HG03060 (cell line): ENCODE measurements around the gene GPR52.

Experiments
- ATAC-seq: cut with Tn5 transposase; IDR thresholded peaks from one replicate; pipeline ENCODE4 v1.9.1; 2021; ENCODE audit warnings: low read depth, moderate number of reproducible peaks; ENCODE audit not compliant: unreplicated experiment

The GPR52 gene

DNA sequence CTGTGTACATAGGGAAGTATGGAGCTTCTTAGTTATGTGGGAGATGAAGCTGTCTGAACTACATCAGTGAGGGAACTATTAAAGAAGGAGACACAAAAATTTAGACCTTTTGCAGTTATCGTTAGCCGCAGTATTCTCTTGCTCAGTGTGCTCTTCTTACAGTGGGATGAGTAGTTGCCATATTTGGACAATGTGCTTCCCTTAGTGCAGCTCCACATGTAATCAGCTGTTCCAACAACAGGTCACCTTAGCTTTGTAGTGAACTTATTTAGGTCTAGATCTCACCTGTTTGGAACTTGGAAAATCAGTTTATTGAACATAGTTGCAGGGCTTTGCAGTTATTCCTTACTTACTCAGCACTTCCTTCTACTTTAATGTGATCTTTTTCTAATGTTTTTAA lies 18.1 kb downstream of the GPR52 start:
- ATAC-seq, result no peak

DNA sequence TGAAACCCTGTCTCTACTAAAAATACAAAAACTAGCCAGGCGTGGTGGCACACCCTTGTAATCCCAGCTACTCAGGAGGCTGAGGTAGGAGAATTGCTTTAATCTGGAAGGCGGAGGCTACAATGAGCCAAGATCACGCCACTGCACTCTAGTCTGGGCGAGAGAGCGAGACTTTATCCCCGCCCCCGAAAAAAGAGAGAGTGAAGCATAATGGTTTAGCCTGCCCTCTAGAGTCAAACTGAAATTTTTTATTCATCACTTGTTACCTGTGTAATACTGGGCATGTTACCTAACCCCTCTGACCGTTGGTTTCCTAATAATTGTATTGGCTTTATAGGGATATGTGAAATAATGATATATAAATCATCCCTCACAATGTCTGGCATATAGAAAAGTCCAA lies 18.8 kb downstream of the GPR52 start:
- ATAC-seq, result no peak

DNA sequence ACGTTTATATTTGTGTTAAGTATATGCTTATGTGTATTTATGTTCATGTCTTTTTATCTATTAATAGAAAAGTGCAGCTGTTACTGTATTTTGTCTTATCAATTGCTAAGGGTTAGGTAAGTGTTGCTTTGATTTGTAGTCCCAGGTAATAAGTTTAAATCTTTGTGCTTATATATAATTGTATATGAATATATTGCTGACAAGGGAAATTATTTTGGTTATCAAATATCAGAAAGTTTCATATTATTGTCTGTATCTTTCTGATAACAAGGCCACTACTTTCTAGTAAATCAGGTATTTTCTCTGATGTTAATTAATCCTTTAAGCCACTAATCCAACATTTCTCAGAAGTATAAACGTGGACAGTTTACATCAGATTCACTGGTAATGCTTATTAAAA lies 21.3 kb downstream of the GPR52 start:
- no peak for ATAC-seq

DNA sequence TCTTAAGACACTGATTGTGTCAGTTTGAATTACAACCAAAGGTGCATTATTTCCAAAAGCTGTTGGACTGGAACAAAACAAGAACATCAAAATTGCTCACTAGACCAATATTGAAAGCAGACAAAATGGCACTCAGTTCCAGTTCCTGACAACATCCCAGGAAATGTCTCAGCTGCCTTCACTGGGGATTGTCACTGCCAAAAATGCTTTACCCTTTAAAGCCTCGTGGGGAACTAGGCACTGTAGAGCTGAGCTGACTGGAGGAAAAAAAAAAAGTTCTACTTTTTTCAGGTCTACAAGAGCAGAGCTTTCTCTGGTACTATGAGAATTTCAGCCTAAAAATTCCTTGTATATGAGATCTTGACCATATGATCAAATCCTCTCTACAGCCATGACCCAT lies 21.9 kb downstream of the GPR52 start:
- ATAC-seq, result no peak

DNA sequence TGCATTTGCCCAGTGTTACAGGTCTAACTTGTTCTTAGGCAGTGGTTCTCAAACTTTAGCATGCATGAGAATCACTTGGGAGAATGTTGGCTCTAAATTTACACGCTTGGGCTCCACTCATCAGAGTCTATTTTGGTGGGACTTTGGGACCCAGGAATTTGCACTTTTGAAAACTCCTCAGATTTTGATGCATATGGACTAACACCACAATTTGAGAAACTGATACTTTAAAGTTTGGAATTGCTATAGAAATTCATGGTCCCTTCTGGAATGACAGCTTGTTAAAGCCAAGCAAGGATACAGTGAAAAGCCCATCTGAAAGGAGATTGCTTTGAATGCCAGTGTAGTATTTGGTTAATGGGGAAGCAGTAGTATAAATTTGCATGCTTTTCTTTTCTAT lies 31.5 kb downstream of the GPR52 start:
- no peak for ATAC-seq

DNA sequence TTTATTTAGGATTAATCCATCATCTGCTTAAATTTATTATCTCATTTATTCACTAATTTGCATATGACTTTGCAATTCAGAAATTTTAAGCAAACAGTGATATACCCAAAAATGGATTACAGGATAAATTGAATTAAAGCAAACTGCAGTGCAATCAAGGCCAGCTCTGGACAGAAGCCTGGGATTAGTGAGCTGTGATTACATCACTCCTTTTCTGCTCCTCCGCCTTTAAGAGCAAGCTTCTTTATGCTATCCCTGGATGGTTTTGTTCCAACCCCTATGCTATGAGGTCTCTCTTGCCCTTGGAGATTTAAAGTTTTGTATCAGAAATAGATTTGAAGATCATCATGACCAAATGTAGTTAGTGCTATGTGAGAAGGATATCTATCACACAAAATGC lies 32.6 kb downstream of the GPR52 start:
- ATAC-seq, result no peak

DNA sequence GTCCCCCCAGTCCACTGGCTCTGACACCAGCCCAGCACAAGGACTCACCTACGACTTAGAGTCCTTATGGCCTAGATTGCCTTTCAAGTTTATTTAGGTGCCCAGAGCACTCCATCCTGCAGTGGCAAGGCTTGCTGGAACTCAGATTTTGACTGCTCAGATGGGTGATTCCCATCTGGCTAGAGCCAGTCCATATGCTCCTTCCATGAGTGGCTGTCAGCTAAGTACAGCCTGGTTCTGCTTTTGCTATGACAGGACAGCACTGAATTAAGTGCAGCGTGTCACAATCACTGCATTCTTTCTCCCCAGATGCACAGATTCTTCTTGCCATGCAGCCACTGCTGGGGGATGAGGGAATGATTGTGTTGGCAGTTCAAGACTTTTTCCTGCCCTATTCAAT lies 43.8 kb downstream of the GPR52 start:
- ATAC-seq, result no peak

DNA sequence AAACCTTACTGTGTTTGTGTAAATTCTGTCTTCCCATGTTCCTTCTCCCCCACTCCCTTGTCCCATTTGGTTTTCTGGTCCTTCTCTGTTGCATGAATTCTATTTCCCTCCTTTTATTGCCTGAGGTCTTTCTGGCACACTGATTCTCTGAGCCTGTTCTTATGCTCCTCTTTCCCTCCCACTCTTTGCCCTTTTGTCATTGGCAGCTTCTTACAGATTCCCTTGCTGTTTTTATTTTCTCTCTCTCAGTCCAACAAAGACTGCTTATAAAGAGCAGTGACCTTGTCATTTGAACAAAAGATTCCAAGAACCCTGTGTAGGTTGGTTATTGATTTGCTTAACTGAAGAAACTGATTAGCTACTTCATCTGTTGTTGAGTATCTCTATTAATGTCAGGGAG lies 49.7 kb downstream of the GPR52 start:
- ATAC-seq, result no peak
